Measurements from ENCODE around the gene ZNF124. TPM values are rescaled to one million over a fixed set of nuclear protein-coding genes. Genes with fewer than 3 reads are reported as not detected.

ZNF124 gene
- total and polyA plus RNA-seq, 4 experiments from 2014 or later, result 6.6 to 26.8 (median 17.1) TPM

DNA sequence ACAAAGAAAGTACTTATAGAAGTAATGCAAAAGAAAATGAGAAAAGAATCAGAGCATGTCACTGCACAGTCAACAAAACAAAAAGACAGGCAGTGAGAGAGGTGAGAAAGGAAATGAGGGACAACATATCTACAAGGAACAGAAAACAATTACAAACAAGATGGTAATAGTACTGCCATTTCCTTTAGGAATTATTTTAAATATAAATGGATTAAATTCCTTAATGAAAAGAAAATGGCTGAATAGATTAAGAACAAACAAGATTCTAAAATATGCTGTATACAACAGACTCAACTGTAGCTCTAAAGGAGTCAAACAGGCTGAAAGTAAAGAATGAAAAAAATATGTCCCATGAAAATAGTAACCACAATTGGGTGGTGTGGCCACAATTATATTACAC lies 22.1 kb upstream of the ZNF124 start:
- no peak for DNase-seq
- Histone ChIP-seq H3K4me3 (ENCODE audit: low read length in 2 of 2) (no peak overlapping the region), H3K27me3 (ENCODE audit: insufficient read depth, low read length) (no peaks in the 10 kb centered on the region), H3K27ac (ENCODE audit: low read depth, low read length) (no peak overlapping the region), H3K36me3 (ENCODE audit: insufficient read depth, low read length) (peaks cover 42% of the 10 kb centered on the region), H3K4me1 (ENCODE audit: insufficient read depth, low read length) (no peaks in the 10 kb centered on the region), H3K9me3 (ENCODE audit: control insufficient read depth in 1 of 2, low read length in 2 of 2) (peaks cover 7 to 27% of the 10 kb centered on the region in 2 donors)
- intact Hi-C loops (cut with micrococcal nuclease), result no loop called here
- Mint-ChIP-seq H3K36me3 (peaks cover 87 to 96% of the 10 kb centered on the region in 2 donors), H3K27me3 (no peaks in the 10 kb centered on the region), H3K4me1 (peaks cover 0 to 2% (median 0%) of the 10 kb centered on the region in 4 donors), H3K9me3 (peaks cover 0 to 87% (median 70%) of the 10 kb centered on the region in 8 donors), H3K27ac (no peak overlapping the region), H3K4me3 (no peak overlapping the region)
- ChIA-PET CTCF (ENCODE audit: partially characterized antibody) (interaction anchor here (1.3 kb wide), 1 partner anchor 179 kb away, joined by 3 read pairs; no protein-coding TSS in a partner anchor), POLR2A (ENCODE audit: partially characterized antibody) (no interaction called here)

DNA sequence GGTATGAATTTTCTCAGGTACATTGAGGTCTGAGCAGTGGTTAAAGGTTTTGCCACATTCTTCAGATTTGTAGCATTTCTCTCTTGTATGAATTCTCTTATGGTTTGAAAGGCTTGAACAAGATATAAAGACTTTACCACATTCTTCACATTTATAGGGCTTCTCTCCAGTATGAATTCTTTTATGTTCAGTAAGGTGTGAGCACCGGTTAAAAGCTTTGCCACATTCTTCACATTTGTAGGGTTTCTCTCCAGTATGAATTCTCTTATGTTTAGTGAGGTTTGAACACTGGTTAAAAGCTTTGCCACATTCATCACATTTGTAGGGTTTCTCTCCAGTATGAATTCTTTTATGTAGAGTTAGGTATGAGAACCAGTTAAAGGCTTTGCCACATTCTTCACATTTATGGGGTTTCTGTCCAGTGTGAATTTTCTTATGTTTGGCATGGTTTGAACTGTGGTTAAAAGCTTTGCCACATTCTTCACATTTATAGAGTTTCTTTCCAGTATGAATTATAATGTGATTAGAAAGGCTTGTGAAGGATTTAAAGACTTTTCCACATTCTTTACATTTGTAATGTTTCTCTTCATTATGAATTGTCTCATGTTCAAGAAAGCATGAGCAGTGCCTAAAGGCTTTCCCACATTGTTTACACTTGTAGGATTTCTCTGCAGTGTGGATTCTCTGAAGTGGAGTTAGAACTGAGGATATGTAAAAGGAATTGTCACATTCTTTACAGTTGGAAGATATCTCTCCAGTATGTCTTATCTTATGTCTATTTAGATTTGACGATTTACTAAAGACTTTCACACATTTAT lies 18.4 kb upstream of the ZNF124 start:
- CTCF ChIA-PET (ENCODE audit: partially characterized antibody), result no interaction called here
- intact Hi-C loops (cut with micrococcal nuclease), result no loop called here
- no peak overlapping the region for H3K27ac Mint-ChIP-seq
- POLR2A ChIA-PET (ENCODE audit: partially characterized antibody), result no interaction called here
- H3K27me3 Mint-ChIP-seq, result no peaks in the 10 kb centered on the region
- Histone ChIP-seq H3K4me1 (ENCODE audit: insufficient read depth, low read length) (no peaks in the 10 kb centered on the region), H3K27ac (ENCODE audit: low read depth, low read length) (no peak overlapping the region), H3K9me3 (ENCODE audit: control insufficient read depth in 1 of 2, low read length in 2 of 2) (peaks cover 7 to 39% of the 10 kb centered on the region in 2 donors), H3K36me3 (ENCODE audit: insufficient read depth, low read length) (peaks cover 22% of the 10 kb centered on the region), H3K27me3 (ENCODE audit: insufficient read depth, low read length) (no peaks in the 10 kb centered on the region), H3K4me3 (ENCODE audit: low read length in 2 of 2) (no peak overlapping the region)
- no peak for DNase-seq
- H3K9me3 Mint-ChIP-seq, result peaks cover 0 to 93% (median 73%) of the 10 kb centered on the region in 8 donors
- peaks cover 0 to 2% (median 0%) of the 10 kb centered on the region in 4 donors for H3K4me1 Mint-ChIP-seq
- no peak overlapping the region for H3K4me3 Mint-ChIP-seq
- peaks cover 64 to 66% of the 10 kb centered on the region in 2 donors for H3K36me3 Mint-ChIP-seq

DNA sequence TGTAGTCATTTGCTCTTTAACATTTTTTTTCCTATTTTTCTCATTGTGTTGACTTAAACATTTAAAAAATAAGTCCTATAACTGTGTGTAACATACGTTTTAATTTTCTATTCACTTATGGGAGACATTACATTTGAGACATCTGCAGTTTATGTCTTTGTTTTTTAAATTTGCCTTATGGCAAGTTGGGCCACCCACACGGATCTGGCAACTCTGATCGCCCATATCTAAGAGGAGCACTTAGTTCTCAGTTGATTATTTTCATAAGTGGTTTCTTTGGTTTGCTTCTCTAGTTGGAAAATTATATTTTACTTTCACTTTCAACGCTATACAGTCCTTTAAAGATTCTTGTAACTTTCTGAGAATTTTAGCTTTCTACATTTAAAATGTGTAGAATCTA lies 13.8 kb upstream of the ZNF124 start:
- H3K36me3 ChIP-seq (ENCODE audit: insufficient read depth, low read length), result peaks cover 7% of the 10 kb centered on the region
- H3K9me3 ChIP-seq (ENCODE audit: control insufficient read depth in 1 of 2, low read length in 2 of 2), result peaks cover 0 to 41% of the 10 kb centered on the region in 2 donors
- Mint-ChIP-seq H3K4me1 (no peaks in the 10 kb centered on the region), H3K27me3 (no peaks in the 10 kb centered on the region), H3K27ac (no peak overlapping the region), H3K36me3 (peaks cover 22 to 32% of the 10 kb centered on the region in 2 donors), H3K4me3 (peak overlapping the region in 1 of 8 donors; percentile 5), H3K9me3 (peaks cover 0 to 83% (median 61%) of the 10 kb centered on the region in 8 donors)
- H3K27me3 ChIP-seq (ENCODE audit: insufficient read depth, low read length), result no peaks in the 10 kb centered on the region
- DNase-seq, result no peak
- ChIA-PET POLR2A (ENCODE audit: partially characterized antibody) (interaction anchor here (1.0 kb wide), 1 partner anchor 25 kb away, joined by 3 read pairs; no protein-coding TSS in a partner anchor), CTCF (ENCODE audit: partially characterized antibody) (no interaction called here)
- intact Hi-C loops (cut with micrococcal nuclease), result no loop called here
- no peak overlapping the region for H3K27ac ChIP-seq (ENCODE audit: low read depth, low read length)
- H3K4me1 ChIP-seq (ENCODE audit: insufficient read depth, low read length), result no peaks in the 10 kb centered on the region
- no peak overlapping the region for H3K4me3 ChIP-seq (ENCODE audit: low read length in 2 of 2)

DNA sequence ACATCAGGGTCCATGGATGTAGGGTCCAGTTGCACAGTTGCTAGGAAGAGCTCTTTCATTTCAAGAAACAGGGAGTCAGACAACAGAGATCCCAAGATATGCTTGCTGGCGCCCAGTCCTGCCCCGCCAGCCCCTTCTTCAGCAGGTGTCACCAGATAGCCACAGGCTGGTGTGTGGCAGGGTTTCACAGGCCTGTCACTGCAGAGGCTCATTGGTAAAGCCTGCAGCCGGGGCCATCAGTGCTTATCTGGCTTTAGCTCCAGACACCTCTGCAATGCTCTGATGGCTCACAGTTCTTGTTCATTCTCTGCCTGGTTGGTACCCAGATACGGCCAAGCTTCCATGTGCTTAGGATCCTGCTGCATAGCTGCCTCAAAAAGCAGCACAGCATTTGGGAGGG lies 12.4 kb upstream of the ZNF124 start:
- H3K4me3 ChIP-seq (ENCODE audit: low read length in 2 of 2), result no peak overlapping the region
- H3K36me3 ChIP-seq (ENCODE audit: insufficient read depth, low read length), result no peaks in the 10 kb centered on the region
- H3K9me3 Mint-ChIP-seq, result peaks cover 0 to 81% (median 56%) of the 10 kb centered on the region in 8 donors
- no peak overlapping the region for H3K27ac Mint-ChIP-seq
- H3K4me3 Mint-ChIP-seq, result no peak overlapping the region
- intact Hi-C loops (cut with micrococcal nuclease), result no loop called here
- peaks cover 0 to 1% of the 10 kb centered on the region in 2 donors for H3K27me3 Mint-ChIP-seq
- CTCF ChIA-PET (ENCODE audit: partially characterized antibody), result interaction anchor here (1.4 kb wide), 1 partner anchor 16 kb away, joined by 3 read pairs; no protein-coding TSS in a partner anchor
- H3K9me3 ChIP-seq (ENCODE audit: control insufficient read depth in 1 of 2, low read length in 2 of 2), result peaks cover 0 to 27% of the 10 kb centered on the region in 2 donors
- DNase-seq, result no peak
- H3K4me1 ChIP-seq (ENCODE audit: insufficient read depth, low read length), result no peaks in the 10 kb centered on the region
- H3K36me3 Mint-ChIP-seq, result peaks cover 8 to 18% of the 10 kb centered on the region in 2 donors
- H3K4me1 Mint-ChIP-seq, result no peaks in the 10 kb centered on the region
- H3K27ac ChIP-seq (ENCODE audit: low read depth, low read length), result no peak overlapping the region
- POLR2A ChIA-PET (ENCODE audit: partially characterized antibody), result no interaction called here
- no peaks in the 10 kb centered on the region for H3K27me3 ChIP-seq (ENCODE audit: insufficient read depth, low read length)

DNA sequence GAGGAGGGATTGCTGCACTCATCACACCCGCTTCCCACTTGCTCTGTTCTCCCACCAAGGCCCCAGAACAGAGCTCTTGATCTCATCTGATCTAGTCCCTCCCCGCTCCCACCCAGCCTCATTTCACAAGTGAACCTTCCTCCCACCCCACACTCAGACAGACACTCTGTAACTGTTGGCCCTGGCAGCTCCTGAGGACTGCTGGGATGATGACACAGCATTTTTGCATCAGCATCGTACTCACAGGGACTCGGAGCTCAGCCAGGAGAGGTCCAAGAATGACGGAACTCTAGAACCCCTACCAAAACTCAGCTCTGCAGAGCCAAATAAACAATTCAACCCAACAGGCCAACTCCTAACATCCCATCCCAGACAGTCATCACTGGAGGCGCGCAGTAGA lies 11.2 kb upstream of the ZNF124 start:
- no peak overlapping the region for H3K4me3 ChIP-seq (ENCODE audit: low read length in 2 of 2)
- peaks cover 0 to 77% (median 57%) of the 10 kb centered on the region in 8 donors for H3K9me3 Mint-ChIP-seq
- ChIA-PET CTCF (ENCODE audit: partially characterized antibody) (interaction anchor here (1.4 kb wide), 1 partner anchor 17 kb away, joined by 3 read pairs; no protein-coding TSS in a partner anchor), POLR2A (ENCODE audit: partially characterized antibody) (no interaction called here)
- peaks cover 0 to 24% of the 10 kb centered on the region in 2 donors for H3K9me3 ChIP-seq (ENCODE audit: control insufficient read depth in 1 of 2, low read length in 2 of 2)
- H3K27me3 Mint-ChIP-seq, result peaks cover 0 to 1% of the 10 kb centered on the region in 2 donors
- no peaks in the 10 kb centered on the region for H3K36me3 ChIP-seq (ENCODE audit: insufficient read depth, low read length)
- no peak overlapping the region for H3K27ac ChIP-seq (ENCODE audit: low read depth, low read length)
- no peaks in the 10 kb centered on the region for H3K4me1 ChIP-seq (ENCODE audit: insufficient read depth, low read length)
- H3K36me3 Mint-ChIP-seq, result peaks cover 8 to 14% of the 10 kb centered on the region in 2 donors
- no peaks in the 10 kb centered on the region for H3K27me3 ChIP-seq (ENCODE audit: insufficient read depth, low read length)
- no peaks in the 10 kb centered on the region for H3K4me1 Mint-ChIP-seq
- H3K27ac Mint-ChIP-seq, result no peak overlapping the region
- H3K4me3 Mint-ChIP-seq, result no peak overlapping the region
- no peak for DNase-seq
- intact Hi-C loops (cut with micrococcal nuclease), result no loop called here

DNA sequence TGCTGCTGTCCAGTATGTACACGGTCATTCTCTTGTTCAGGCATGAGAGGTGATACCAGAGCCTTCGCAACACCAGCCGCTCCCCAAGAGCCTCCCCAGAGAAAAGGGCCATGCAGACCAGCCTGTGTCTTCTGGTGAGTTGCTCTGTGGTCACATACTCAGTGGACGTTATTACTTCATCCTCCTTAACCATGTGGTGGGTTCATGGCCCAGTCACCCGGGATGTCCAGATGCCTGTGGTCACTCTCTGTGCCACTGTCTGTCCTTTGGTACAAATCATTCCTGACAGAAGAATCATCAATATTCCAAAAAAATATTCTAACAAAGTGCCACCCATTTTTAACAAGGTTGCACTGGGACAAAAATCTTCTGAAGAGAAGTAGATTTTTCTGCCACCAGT lies 8.8 kb upstream of the ZNF124 start:
- H3K27me3 Mint-ChIP-seq, result peaks cover 0 to 1% of the 10 kb centered on the region in 2 donors
- ChIA-PET POLR2A (ENCODE audit: partially characterized antibody) (no interaction called here), CTCF (ENCODE audit: partially characterized antibody) (no interaction called here)

DNA sequence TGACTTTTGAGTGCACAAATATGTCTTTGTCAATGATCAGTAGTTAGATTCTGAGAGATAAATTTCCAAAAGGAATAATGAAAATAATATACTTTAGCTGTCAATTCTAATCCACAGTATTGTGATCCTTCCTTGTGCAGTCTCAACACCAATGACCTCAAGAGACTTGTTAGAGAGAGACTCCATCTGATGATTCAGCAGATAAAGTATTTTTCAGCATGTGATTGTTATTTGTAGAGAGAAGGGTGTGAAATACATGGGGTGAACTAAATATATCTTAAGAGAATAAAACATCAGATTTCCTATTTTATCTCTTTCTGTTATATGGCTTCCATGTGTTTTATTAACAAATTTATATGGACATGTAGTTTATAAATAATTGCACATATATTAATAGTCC lies 5.9 kb upstream of the ZNF124 start:
- CTCF ChIA-PET (ENCODE audit: partially characterized antibody), result interaction anchor here (0.6 kb wide), 1 partner anchor 354 kb away, joined by 3 read pairs; no protein-coding TSS in a partner anchor
- Mint-ChIP-seq H3K36me3 (no peaks in the 10 kb centered on the region), H3K27me3 (peaks cover 0 to 1% of the 10 kb centered on the region in 2 donors)

More for the DNA sequence above, 8.8 kb upstream of the ZNF124 start:
- peaks cover 2 to 4% of the 10 kb centered on the region in 2 donors for H3K36me3 Mint-ChIP-seq
- no peak overlapping the region for H3K27ac Mint-ChIP-seq
- H3K4me1 Mint-ChIP-seq, result no peaks in the 10 kb centered on the region
- Histone ChIP-seq H3K27ac (ENCODE audit: low read depth, low read length) (no peak overlapping the region), H3K27me3 (ENCODE audit: insufficient read depth, low read length) (no peaks in the 10 kb centered on the region), H3K4me1 (ENCODE audit: insufficient read depth, low read length) (no peaks in the 10 kb centered on the region), H3K4me3 (ENCODE audit: low read length in 2 of 2) (no peak overlapping the region), H3K9me3 (ENCODE audit: control insufficient read depth in 1 of 2, low read length in 2 of 2) (peaks cover 0 to 19% of the 10 kb centered on the region in 2 donors), H3K36me3 (ENCODE audit: insufficient read depth, low read length) (no peaks in the 10 kb centered on the region)
- intact Hi-C loops (cut with micrococcal nuclease), result no loop called here
- no peak for DNase-seq
- peaks cover 0 to 55% (median 43%) of the 10 kb centered on the region in 8 donors for H3K9me3 Mint-ChIP-seq
- no peak overlapping the region for H3K4me3 Mint-ChIP-seq

More for the DNA sequence above, 5.9 kb upstream of the ZNF124 start:
- POLR2A ChIA-PET (ENCODE audit: partially characterized antibody), result no interaction called here
- Histone ChIP-seq H3K9me3 (ENCODE audit: control insufficient read depth in 1 of 2, low read length in 2 of 2) (peaks cover 0 to 1% of the 10 kb centered on the region in 2 donors), H3K4me1 (ENCODE audit: insufficient read depth, low read length) (no peaks in the 10 kb centered on the region), H3K27ac (ENCODE audit: low read depth, low read length) (no peak overlapping the region), H3K36me3 (ENCODE audit: insufficient read depth, low read length) (no peaks in the 10 kb centered on the region), H3K27me3 (ENCODE audit: insufficient read depth, low read length) (no peaks in the 10 kb centered on the region), H3K4me3 (ENCODE audit: low read length in 2 of 2) (no peak overlapping the region)
- H3K4me1 Mint-ChIP-seq, result peaks cover 0 to 2% (median 0%) of the 10 kb centered on the region in 4 donors
- intact Hi-C loops (cut with micrococcal nuclease), result no loop called here
- H3K9me3 Mint-ChIP-seq, result peaks cover 0 to 30% (median 20%) of the 10 kb centered on the region in 8 donors
- no peak overlapping the region for H3K4me3 Mint-ChIP-seq
- no peak for DNase-seq
- H3K27ac Mint-ChIP-seq, result no peak overlapping the region
